Immature natural killer cell (primary cell): ENCODE results near the gene DCLK1. TPM values are rescaled to one million over a fixed set of nuclear protein-coding genes. Genes with fewer than 3 reads are reported as not detected.

Experiments used
- DNase-seq, 3 donors: peaks; one replicate each; pipeline ENCODE4 v3.0.0; 2022; ENCODE audit warnings: mixed read lengths in 1 of 3
- H3K27ac Mint-ChIP-seq, 6 donors: one replicate each; pipeline ENCODE4 v1.8.0; 2020; ENCODE audit warnings: mixed read lengths in 6 of 6, mild to moderate bottlenecking in 5 of 6, inconsistent platforms in 4 of 6, moderate library complexity in 3 of 6
- H3K27me3 Mint-ChIP-seq, 3 donors: one replicate each; pipeline ENCODE4 v1.8.0; 2020 to 2021; ENCODE audit warnings: low read depth in 3 of 3, mild to moderate bottlenecking in 3 of 3, mixed read lengths in 3 of 3, moderate library complexity in 3 of 3, inconsistent platforms in 1 of 3
- H3K36me3 Mint-ChIP-seq, 3 donors: one replicate each; pipeline ENCODE4 v1.8.0; 2020; ENCODE audit warnings: mixed read lengths in 3 of 3, inconsistent platforms in 2 of 3, mild to moderate bottlenecking in 2 of 3
- H3K4me1 Mint-ChIP-seq, 2 donors: one replicate each; pipeline ENCODE4 v1.8.0; 2020; ENCODE audit warnings: inconsistent platforms in 2 of 2, mild to moderate bottlenecking in 2 of 2, mixed read lengths in 2 of 2, moderate library complexity in 1 of 2
- H3K4me3 Mint-ChIP-seq, 5 donors: one replicate each; pipeline ENCODE4 v1.8.0; 2020; ENCODE audit warnings: mild to moderate bottlenecking in 5 of 5, mixed read lengths in 5 of 5, inconsistent platforms in 3 of 5, moderate library complexity in 3 of 5
- H3K9me3 Mint-ChIP-seq, 6 donors: one replicate each; pipeline ENCODE4 v1.8.0; 2020; ENCODE audit warnings: mild to moderate bottlenecking in 6 of 6, mixed read lengths in 6 of 6, inconsistent platforms in 4 of 6, moderate library complexity in 3 of 6
- polyA plus RNA-seq, 3 donors: library from polyadenylated mRNA; unstranded; fragments of 300-500 nt; fragmentation: Illumina TruSeq; gene quantifications; one replicate each; pipeline ENCODE4 v1.2.3, GENCODE V29; 2021

The DCLK1 gene
- polyA plus RNA-seq, 3 donors from 2014 or later, result not detected

DNA sequence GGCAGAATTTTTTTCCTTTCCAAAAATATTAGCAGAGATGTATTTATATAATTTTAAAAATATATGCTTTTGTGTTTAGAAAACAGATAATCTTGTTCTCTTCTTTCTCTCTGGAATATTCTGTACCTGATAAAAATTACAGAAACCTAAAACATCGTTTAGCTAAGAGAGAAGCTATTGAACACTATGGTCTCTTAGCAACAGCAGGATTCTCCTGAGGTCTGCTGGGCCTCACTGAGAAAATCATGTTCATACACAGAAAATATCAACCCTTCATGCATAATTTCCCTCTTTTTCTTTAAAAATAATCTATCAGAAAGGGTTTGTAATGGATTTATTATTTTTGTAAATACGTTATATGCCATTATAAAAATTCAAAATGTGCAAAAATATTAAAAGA lies 242.2 kb downstream of the DCLK1 start:
- H3K36me3 Mint-ChIP-seq, result no peaks in the 10 kb centered on the region
- no peak overlapping the region for H3K27ac Mint-ChIP-seq
- peaks cover 0 to 16% (median 6%) of the 10 kb centered on the region in 6 donors for H3K9me3 Mint-ChIP-seq
- no peaks in the 10 kb centered on the region for H3K4me1 Mint-ChIP-seq
- H3K4me3 Mint-ChIP-seq, result no peak overlapping the region
- DNase-seq, result no peak
- peaks cover 0 to 3% (median 2%) of the 10 kb centered on the region in 3 donors for H3K27me3 Mint-ChIP-seq

GRCh38 chr13:35888457-35888883 lies 242.7 kb downstream of the DCLK1 start:
- Mint-ChIP-seq H3K9me3 (peaks cover 0 to 20% (median 9%) of the 10 kb centered on the region in 6 donors), H3K27me3 (peaks cover 2 to 3% (median 2%) of the 10 kb centered on the region in 3 donors), H3K4me3 (no peak overlapping the region), H3K27ac (no peak overlapping the region), H3K4me1 (no peaks in the 10 kb centered on the region), H3K36me3 (no peaks in the 10 kb centered on the region)
- DNase-seq, result no peak

DNA sequence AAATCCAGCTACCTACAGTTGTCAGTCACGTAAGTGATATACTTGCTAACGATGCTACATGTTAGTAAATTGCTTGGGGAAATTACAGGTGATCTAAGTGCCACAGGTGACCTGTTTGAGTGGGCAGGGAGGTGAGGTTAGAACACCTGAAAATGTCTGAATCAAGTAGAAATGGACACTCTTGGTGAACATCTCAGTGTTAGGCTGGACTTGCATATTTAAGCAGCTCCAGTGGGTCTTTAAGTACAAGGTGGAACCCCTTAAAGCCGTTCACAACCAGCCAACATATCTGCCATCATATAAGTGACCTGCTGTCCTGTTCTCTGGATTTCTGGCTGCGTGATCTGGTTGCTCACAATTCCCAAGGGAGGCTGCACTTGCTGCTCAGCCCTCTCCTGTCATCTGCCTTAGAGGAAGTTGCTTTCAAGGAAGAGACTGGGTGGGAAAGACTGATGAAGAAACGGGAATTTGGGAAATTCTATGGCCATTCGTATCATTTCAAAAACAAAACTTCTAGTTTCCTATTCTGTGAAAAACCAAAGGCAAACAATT lies 244.0 kb downstream of the DCLK1 start:
- Mint-ChIP-seq H3K4me3 (no peak overlapping the region), H3K36me3 (no peaks in the 10 kb centered on the region), H3K27ac (no peak overlapping the region), H3K27me3 (peaks cover 2 to 4% (median 2%) of the 10 kb centered on the region in 3 donors), H3K9me3 (peaks cover 2 to 23% (median 9%) of the 10 kb centered on the region in 6 donors), H3K4me1 (no peaks in the 10 kb centered on the region)
- no peak for DNase-seq

DNA sequence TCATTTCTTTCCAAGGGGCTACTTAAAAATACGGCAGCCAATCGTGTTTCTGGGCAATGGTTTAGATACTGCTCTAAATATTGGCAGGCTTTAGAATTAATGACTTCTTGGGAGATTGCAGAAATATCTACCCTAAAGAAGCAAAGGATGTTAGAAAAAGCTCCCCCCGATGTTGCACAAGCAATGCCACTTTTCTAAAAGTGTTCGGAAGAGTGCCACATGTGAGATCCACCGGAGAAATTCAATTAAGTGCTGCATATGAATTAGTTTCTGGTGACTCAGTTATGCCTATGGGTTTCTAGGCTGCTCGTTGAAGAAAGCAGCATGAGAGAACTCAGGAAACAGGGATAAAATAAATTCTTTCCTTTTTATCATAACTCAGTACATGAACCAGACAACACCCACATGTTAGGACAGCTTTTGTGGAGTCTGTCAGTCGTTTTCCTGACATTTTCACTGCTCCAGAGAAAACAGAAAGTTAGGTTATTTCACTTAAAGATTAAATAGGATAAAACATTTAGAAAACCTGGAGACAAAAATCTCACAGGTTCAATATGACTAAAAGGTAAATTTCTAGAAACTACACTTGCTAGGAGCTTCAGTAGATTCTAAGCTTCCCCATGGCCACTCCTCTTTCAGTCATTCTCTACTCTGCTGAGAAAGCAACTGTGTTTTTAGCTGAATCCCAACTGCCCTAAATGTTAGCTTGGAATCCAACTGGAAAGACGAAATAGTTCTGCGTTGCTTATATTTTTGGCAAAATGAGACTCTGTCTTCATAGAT lies 244.7 kb downstream of the DCLK1 start:
- Mint-ChIP-seq H3K9me3 (peaks cover 2 to 23% (median 9%) of the 10 kb centered on the region in 6 donors), H3K36me3 (no peaks in the 10 kb centered on the region), H3K27me3 (peaks cover 0 to 4% (median 2%) of the 10 kb centered on the region in 3 donors), H3K4me1 (no peaks in the 10 kb centered on the region), H3K4me3 (no peak overlapping the region), H3K27ac (no peak overlapping the region)
- DNase-seq, result no peak

GRCh38 chr13:35884211-35884760 lies 246.9 kb downstream of the DCLK1 start:
- Mint-ChIP-seq H3K27me3 (peaks cover 0 to 4% (median 2%) of the 10 kb centered on the region in 3 donors), H3K4me3 (no peak overlapping the region), H3K36me3 (no peaks in the 10 kb centered on the region), H3K4me1 (no peaks in the 10 kb centered on the region), H3K27ac (no peak overlapping the region), H3K9me3 (peaks cover 2 to 34% (median 9%) of the 10 kb centered on the region in 6 donors)
- no peak for DNase-seq

DNA sequence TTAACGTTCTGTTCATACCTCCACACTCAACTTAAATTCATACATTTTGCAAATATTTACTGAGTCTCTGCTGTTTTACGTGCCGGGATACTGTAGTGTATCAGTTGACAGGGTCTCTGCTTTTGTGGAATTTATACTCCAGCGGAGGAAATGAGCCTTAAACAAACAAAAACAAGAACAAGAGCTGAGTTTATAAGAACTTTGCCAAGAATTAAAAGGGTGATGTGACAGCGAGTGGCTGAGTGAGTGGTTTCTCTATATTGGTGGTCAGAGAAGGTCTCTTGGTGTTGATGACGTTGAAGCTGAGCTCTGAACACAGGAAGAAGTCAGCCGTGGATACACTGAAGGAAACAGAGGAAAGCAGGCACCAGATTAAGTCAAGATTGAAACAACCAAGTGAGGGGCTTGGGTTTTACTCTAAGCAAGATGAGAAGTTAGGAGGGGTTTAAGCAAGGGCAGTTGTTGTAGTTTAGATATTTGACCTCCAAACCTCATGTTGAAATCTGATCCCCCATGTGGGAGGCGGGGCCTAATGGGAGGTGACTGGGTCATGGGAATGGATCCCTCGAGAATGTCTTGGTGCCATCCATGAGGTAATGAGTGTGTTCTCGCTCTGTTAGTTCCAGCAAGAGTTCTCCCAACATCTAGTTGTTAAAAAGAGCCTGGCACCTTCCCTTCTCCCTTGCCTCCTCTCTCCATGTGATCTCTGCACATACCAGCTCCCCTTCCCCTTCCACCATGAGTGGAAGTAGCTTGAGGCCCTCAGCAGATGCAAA lies 248.3 kb downstream of the DCLK1 start:
- Mint-ChIP-seq H3K4me1 (no peaks in the 10 kb centered on the region), H3K27me3 (peaks cover 2 to 4% (median 2%) of the 10 kb centered on the region in 3 donors)

GRCh38 chr13:35881360-35881759 lies 249.8 kb downstream of the DCLK1 start:
- Mint-ChIP-seq H3K27ac (no peak overlapping the region), H3K27me3 (peaks cover 2 to 4% (median 2%) of the 10 kb centered on the region in 3 donors), H3K4me3 (no peak overlapping the region), H3K4me1 (no peaks in the 10 kb centered on the region), H3K9me3 (peaks cover 2 to 35% (median 5%) of the 10 kb centered on the region in 6 donors), H3K36me3 (no peaks in the 10 kb centered on the region)
- no peak for DNase-seq

More for the DNA sequence above, 248.3 kb downstream of the DCLK1 start:
- peaks cover 2 to 36% (median 6%) of the 10 kb centered on the region in 6 donors for H3K9me3 Mint-ChIP-seq
- no peak overlapping the region for H3K4me3 Mint-ChIP-seq
- no peak overlapping the region for H3K27ac Mint-ChIP-seq
- H3K36me3 Mint-ChIP-seq, result no peaks in the 10 kb centered on the region
- no peak for DNase-seq

DNA sequence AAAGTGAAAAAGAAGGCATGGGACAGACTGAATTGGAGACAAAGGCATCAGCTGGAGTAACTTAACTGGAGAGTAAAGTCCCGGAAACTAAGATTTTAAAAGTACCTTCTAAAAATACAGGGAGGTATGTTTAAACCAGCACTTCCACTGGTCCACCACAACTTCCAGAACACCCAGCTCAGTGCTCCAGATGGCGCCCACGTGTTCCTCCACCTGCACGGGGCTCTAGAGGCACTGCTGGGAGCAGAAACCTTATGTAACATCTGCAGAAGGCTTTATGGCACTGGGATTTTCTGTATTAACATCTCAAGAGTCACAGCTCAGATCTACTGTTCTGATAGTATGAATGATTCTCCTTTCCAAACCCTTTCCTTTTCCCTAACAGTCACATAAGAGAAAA lies 252.1 kb downstream of the DCLK1 start:
- H3K4me3 Mint-ChIP-seq, result no peak overlapping the region
- H3K4me1 Mint-ChIP-seq, result no peaks in the 10 kb centered on the region
- no peaks in the 10 kb centered on the region for H3K36me3 Mint-ChIP-seq
- H3K9me3 Mint-ChIP-seq, result peaks cover 0 to 28% (median 8%) of the 10 kb centered on the region in 6 donors
- no peak for DNase-seq
- H3K27ac Mint-ChIP-seq, result no peak overlapping the region
- H3K27me3 Mint-ChIP-seq, result peaks cover 0 to 4% (median 2%) of the 10 kb centered on the region in 3 donors

DNA sequence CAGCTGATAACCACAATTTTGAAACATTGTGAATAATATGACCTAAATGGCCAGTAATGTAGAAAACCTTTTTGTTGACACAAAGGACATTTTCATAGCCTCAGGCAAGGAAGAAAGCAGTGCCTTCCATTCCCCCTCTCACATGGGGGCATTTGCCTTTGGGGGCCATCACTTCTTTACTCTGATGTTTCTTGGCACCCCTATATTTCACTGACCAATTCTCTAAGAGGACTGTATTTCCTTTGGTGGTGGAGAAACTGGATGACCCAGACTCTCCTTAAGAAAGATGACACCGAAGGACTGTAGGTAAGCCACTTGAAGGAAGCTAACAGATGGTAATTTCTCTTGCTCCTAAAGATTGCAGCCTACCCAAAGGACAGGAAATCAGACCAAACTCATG lies 254.6 kb downstream of the DCLK1 start:
- Mint-ChIP-seq H3K4me3 (no peak overlapping the region), H3K27ac (no peak overlapping the region), H3K4me1 (no peaks in the 10 kb centered on the region), H3K27me3 (peaks cover 0 to 2% (median 0%) of the 10 kb centered on the region in 3 donors), H3K36me3 (no peaks in the 10 kb centered on the region), H3K9me3 (peaks cover 0 to 24% (median 6%) of the 10 kb centered on the region in 6 donors)
- no peak for DNase-seq

DNA sequence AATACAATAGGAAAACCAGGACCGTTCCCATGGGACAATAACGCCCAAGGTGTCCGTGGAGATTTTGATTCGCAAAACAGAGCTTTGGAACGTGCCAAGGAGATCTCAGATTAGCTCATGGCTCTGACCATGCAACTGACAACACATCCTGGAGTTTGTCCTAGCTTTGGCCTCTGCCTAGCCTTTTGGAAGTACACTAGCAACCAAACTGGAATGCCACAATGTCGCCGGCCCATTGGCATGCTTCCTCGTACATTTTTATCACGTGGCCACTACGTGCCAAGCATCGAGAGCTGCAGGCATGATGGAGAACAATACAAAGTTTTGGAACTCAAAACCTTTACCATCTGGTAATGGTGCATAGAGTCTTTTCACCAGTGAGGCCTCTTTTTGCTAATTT lies 256.5 kb downstream of the DCLK1 start:
- no peak for DNase-seq
- peaks cover 0 to 14% (median 7%) of the 10 kb centered on the region in 6 donors for H3K9me3 Mint-ChIP-seq
- no peak overlapping the region for H3K4me3 Mint-ChIP-seq
- peaks cover 0 to 2% (median 0%) of the 10 kb centered on the region in 3 donors for H3K27me3 Mint-ChIP-seq
- H3K4me1 Mint-ChIP-seq, result no peaks in the 10 kb centered on the region
- no peak overlapping the region for H3K27ac Mint-ChIP-seq
- no peaks in the 10 kb centered on the region for H3K36me3 Mint-ChIP-seq

GRCh38 chr13:35872369-35872768 lies 258.8 kb downstream of the DCLK1 start:
- no peak overlapping the region for H3K4me3 Mint-ChIP-seq
- no peaks in the 10 kb centered on the region for H3K4me1 Mint-ChIP-seq
- H3K27ac Mint-ChIP-seq, result no peak overlapping the region
- no peak for DNase-seq
- H3K36me3 Mint-ChIP-seq, result no peaks in the 10 kb centered on the region
- no peaks in the 10 kb centered on the region for H3K27me3 Mint-ChIP-seq
- peaks cover 2 to 14% (median 9%) of the 10 kb centered on the region in 6 donors for H3K9me3 Mint-ChIP-seq

DNA sequence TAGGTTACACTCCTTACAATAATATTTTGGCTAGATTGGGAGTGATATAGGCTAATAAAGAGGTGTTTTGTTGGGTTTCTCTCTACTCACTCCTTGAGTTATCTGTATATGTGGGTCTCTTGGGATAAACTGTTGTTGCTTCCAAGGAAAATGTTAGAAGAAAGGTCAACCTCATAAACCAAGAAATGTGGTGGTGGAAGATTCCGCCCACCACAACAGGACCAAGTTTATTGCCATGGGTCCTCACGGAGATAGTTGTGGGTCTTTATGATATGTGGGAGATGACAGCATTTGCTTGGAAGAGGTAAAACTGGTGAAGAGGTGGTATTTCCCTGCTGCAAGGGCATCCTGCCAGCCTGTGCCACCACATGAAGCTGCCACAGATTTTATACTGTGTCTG lies 259.6 kb downstream of the DCLK1 start:
- H3K9me3 Mint-ChIP-seq, result peaks cover 2 to 14% (median 9%) of the 10 kb centered on the region in 6 donors
- no peaks in the 10 kb centered on the region for H3K36me3 Mint-ChIP-seq
- H3K27me3 Mint-ChIP-seq, result peaks cover 0 to 1% (median 0%) of the 10 kb centered on the region in 3 donors
- no peaks in the 10 kb centered on the region for H3K4me1 Mint-ChIP-seq
- no peak for DNase-seq
- H3K27ac Mint-ChIP-seq, result no peak overlapping the region
- no peak overlapping the region for H3K4me3 Mint-ChIP-seq

- Mint-ChIP-seq H3K4me3 (no peak overlapping the region), H3K36me3 (peaks cover 0 to 3% (median 0%) of the 10 kb centered on the region in 3 donors), H3K27ac (no peak overlapping the region), H3K4me1 (no peaks in the 10 kb centered on the region), H3K9me3 (peaks cover 7 to 12% (median 9%) of the 10 kb centered on the region in 6 donors), H3K27me3 (peaks cover 0 to 2% (median 0%) of the 10 kb centered on the region in 3 donors)
- DNase-seq, result no peak
Measured at GRCh38 chr13:35866801-35867200, 264.4 kb downstream of the DCLK1 start.
